H9 (cell line): ENCODE data around the gene ADIG. TPM values are rescaled to one million over a fixed set of nuclear protein-coding genes. Genes with fewer than 3 reads are reported as not detected.
"Not testable (repeated sequence)": the region's sequence is repeated elsewhere in the genome, so short reads cannot be mapped to it uniquely, and the experiment has no call there.

ENCODE experiments used
- DNase-seq: peaks from one replicate; pipeline ENCODE4 v3.0.0-alpha.2; 2017
- H2AFZ ChIP-seq: one replicate; pipeline ENCODE4 v1.6.1; 2013; ENCODE audit warnings: mild to moderate bottlenecking, low read length, control low read depth, moderate library complexity
- H2AK5ac ChIP-seq: 2 replicates; pipeline ENCODE4 v1.6.1; 2013; ENCODE audit warnings: low read length, control low read depth, mixed read lengths; ENCODE audit not compliant: insufficient read length
- H2BK120ac ChIP-seq: one replicate; pipeline ENCODE4 v1.6.1; 2013; ENCODE audit warnings: low read depth, mild to moderate bottlenecking, low read length, control low read depth, inconsistent platforms; ENCODE audit not compliant: poor library complexity, severe bottlenecking
- H2BK12ac ChIP-seq: 2 replicates; pipeline ENCODE4 v1.6.1; 2013; ENCODE audit warnings: low read length, control low read depth, mixed read lengths, low read depth; ENCODE audit not compliant: insufficient read length
- H2BK15ac ChIP-seq: 2 replicates; pipeline ENCODE4 v1.6.1; 2013; ENCODE audit warnings: low read depth, low read length, control low read depth
- H2BK20ac ChIP-seq: one replicate; pipeline ENCODE4 v1.6.1; 2013; ENCODE audit warnings: low read depth, mild to moderate bottlenecking, low read length, control low read depth, inconsistent platforms; ENCODE audit not compliant: poor library complexity, severe bottlenecking
- H2BK5ac ChIP-seq: 2 replicates; pipeline ENCODE4 v1.6.1; 2013; ENCODE audit warnings: low read length, control low read depth, mixed read lengths; ENCODE audit not compliant: insufficient read length
- H3K14ac ChIP-seq: 2 replicates; pipeline ENCODE4 v1.6.1; 2013; ENCODE audit warnings: low read length, control low read depth; ENCODE audit not compliant: insufficient read depth
- H3K18ac ChIP-seq: 2 replicates; pipeline ENCODE4 v1.6.1; 2013; ENCODE audit warnings: low read depth, mild to moderate bottlenecking, mixed read lengths, low read length, control low read depth; ENCODE audit not compliant: insufficient read length
- H3K23ac ChIP-seq: 2 replicates; pipeline ENCODE4 v1.6.1; 2013; ENCODE audit warnings: low read length, control low read depth, mixed read lengths, low read depth; ENCODE audit not compliant: insufficient read length
- H3K23me2 ChIP-seq: 2 replicates; pipeline ENCODE4 v1.6.1; 2013; ENCODE audit warnings: low read depth, mild to moderate bottlenecking, mixed read lengths, low read length, control low read depth; ENCODE audit not compliant: insufficient read length, poor library complexity, severe bottlenecking
- H3K27ac ChIP-seq: 2 replicates; pipeline ENCODE4 v1.5.1; 2013; ENCODE audit warnings: low read length, control low read depth, mixed read lengths, low read depth; ENCODE audit not compliant: insufficient read length
- H3K27me3 ChIP-seq: 2 replicates; pipeline ENCODE4 v1.6.1; 2013; ENCODE audit warnings: low read length, control low read depth, inconsistent platforms; ENCODE audit not compliant: insufficient read depth
- H3K4ac ChIP-seq: 2 replicates; pipeline ENCODE4 v1.6.1; 2013; ENCODE audit warnings: low read depth, mild to moderate bottlenecking, control low read depth, inconsistent platforms, low read length, moderate library complexity
- H3K4me1 ChIP-seq: 2 replicates; pipeline ENCODE4 v1.6.1; 2013; ENCODE audit warnings: low read length, control low read depth, inconsistent platforms; ENCODE audit not compliant: insufficient read depth
- H3K4me2 ChIP-seq: 2 replicates; pipeline ENCODE4 v1.6.1; 2013; ENCODE audit warnings: low read length, control low read depth, mixed read lengths; ENCODE audit not compliant: insufficient read length, insufficient read depth
- H3K56ac ChIP-seq: 2 replicates; pipeline ENCODE4 v1.6.1; 2013; ENCODE audit warnings: low read depth, mild to moderate bottlenecking, mixed read lengths, low read length, control low read depth; ENCODE audit not compliant: insufficient read length
- H3K79me1 ChIP-seq: 2 replicates; pipeline ENCODE4 v1.6.1; 2013; ENCODE audit warnings: low read depth, mild to moderate bottlenecking, moderate library complexity, low read length, control low read depth, inconsistent platforms; ENCODE audit not compliant: insufficient read depth, poor library complexity, severe bottlenecking
- H3K79me2 ChIP-seq: 2 replicates; pipeline ENCODE4 v1.6.1; 2013; ENCODE audit warnings: low read length, control low read depth, inconsistent platforms; ENCODE audit not compliant: insufficient read depth
- H3K9ac ChIP-seq: 2 replicates; pipeline ENCODE4 v1.6.1; 2013; ENCODE audit warnings: low read length, control low read depth, mixed read lengths; ENCODE audit not compliant: insufficient read length; ENCODE audit errors: extremely low read depth
- H3K9me3 ChIP-seq: one replicate; pipeline ENCODE4 v1.6.1; 2013; ENCODE audit warnings: low read depth, low read length, inconsistent platforms; ENCODE audit not compliant: control insufficient read depth
- H3T11ph ChIP-seq: one replicate; pipeline ENCODE4 v1.6.1; 2013; ENCODE audit warnings: mild to moderate bottlenecking, low read length, control low read depth, inconsistent platforms
- H4K20me1 ChIP-seq: one replicate; pipeline ENCODE4 v1.6.1; 2013; ENCODE audit not compliant: control insufficient read depth, insufficient read length, insufficient read depth
- H4K5ac ChIP-seq: 2 replicates; pipeline ENCODE4 v1.6.1; 2013; ENCODE audit warnings: low read depth, mild to moderate bottlenecking, mixed read lengths, low read length, control low read depth; ENCODE audit not compliant: insufficient read length
- H4K8ac ChIP-seq: replicated peaks from 2 replicates; pipeline ENCODE4 v1.6.1; 2013; ENCODE audit warnings: low read length, control low read depth, mixed read lengths, low read depth; ENCODE audit not compliant: insufficient read length
- H4K91ac ChIP-seq: 2 replicates; pipeline ENCODE4 v1.6.1; 2013; ENCODE audit warnings: low read depth, mild to moderate bottlenecking, moderate library complexity, mixed read lengths, low read length, control low read depth; ENCODE audit not compliant: insufficient read length
- H3K27ac Mint-ChIP-seq, 3 experiments: 2 replicates in 2 of 3; 3 replicates in 1 of 3; pipeline ENCODE4 v1.8.0; 2020 to 2021; ENCODE audit warnings: mixed read lengths in 3 of 3, mild to moderate bottlenecking in 1 of 3, moderate library complexity in 1 of 3
- H3K27me3 Mint-ChIP-seq: 2 replicates; pipeline ENCODE4 v1.8.0; 2021; ENCODE audit warnings: low read depth, mild to moderate bottlenecking, moderate library complexity, mixed read lengths
- H3K36me3 Mint-ChIP-seq, 3 experiments: 2 replicates in 2 of 3; 3 replicates in 1 of 3; pipeline ENCODE4 v1.8.0; 2020 to 2021; ENCODE audit warnings: low read depth in 3 of 3, mixed read lengths in 3 of 3; ENCODE audit not compliant: insufficient read depth in 1 of 3
- H3K4me1 Mint-ChIP-seq, 2 experiments: 2 replicates each; pipeline ENCODE4 v1.8.0; 2020; ENCODE audit warnings: mixed read lengths in 2 of 2
- H3K4me3 Mint-ChIP-seq, 2 experiments: 2 replicates in 1 of 2; 3 replicates in 1 of 2; pipeline ENCODE4 v1.8.0; 2020 to 2021; ENCODE audit warnings: mild to moderate bottlenecking in 2 of 2, mixed read lengths in 2 of 2, moderate library complexity in 1 of 2
- H3K9me3 Mint-ChIP-seq, 2 experiments: 2 replicates in 1 of 2; 3 replicates in 1 of 2; pipeline ENCODE4 v1.8.0; 2020; ENCODE audit warnings: mild to moderate bottlenecking in 2 of 2, mixed read lengths in 2 of 2, moderate library complexity in 1 of 2
- WGBS: extraction: QIAGEN DNeasy Blood & Tissue Kit; methylation state at CpG from one replicate; pipeline ENCODE4 v1.1.7; 2013; ENCODE audit warnings: missing lambda C conversion rate, low lambda C conversion rate, mixed read lengths; ENCODE audit not compliant: insufficient read length; ENCODE audit errors: extremely low coverage; 5-methylcytosine and 5-hydroxymethylcytosine counted together
- total RNA-seq: library from RNA; stranded (reverse); gene quantifications from 2 replicates; pipeline ENCODE4 v1.2.1, GENCODE V29; 2021

The ADIG gene
- total RNA-seq, 1 experiment from 2014 or later, result not detected

GRCh38 chr20:38594281-38594680 is 13.3 kb downstream of the ADIG start:
- WGBS, result no CpG with 5 or more reads among the region's 12 CpGs

GRCh38 chr20:38595886-38596285 is 14.9 kb downstream of the ADIG start:
- H3K27me3 ChIP-seq, H3K4me1 ChIP-seq, H3K27ac ChIP-seq, H3K4ac ChIP-seq, H2BK15ac ChIP-seq, H3K4me3 Mint-ChIP-seq, H2BK5ac ChIP-seq, H2AK5ac ChIP-seq, H4K8ac ChIP-seq, H3K36me3 Mint-ChIP-seq, DNase-seq, H3K27ac Mint-ChIP-seq, H3K56ac ChIP-seq, H4K5ac ChIP-seq, H3K23ac ChIP-seq, H4K20me1 ChIP-seq, H3K79me1 ChIP-seq, H2BK120ac ChIP-seq, H3K18ac ChIP-seq, H3K9me3 ChIP-seq, H3K27me3 Mint-ChIP-seq, H4K91ac ChIP-seq, H3K14ac ChIP-seq, H3K4me2 ChIP-seq, H3T11ph ChIP-seq, H2BK12ac ChIP-seq, H3K79me2 ChIP-seq, H2AFZ ChIP-seq, H2BK20ac ChIP-seq, H3K23me2 ChIP-seq, H3K9ac ChIP-seq: not testable (repeated sequence)
- peaks cover 10 to 12% of the 10 kb centered on the region in 2 experiments for H3K9me3 Mint-ChIP-seq
- H3K4me1 Mint-ChIP-seq, result peaks cover 13 to 19% of the 10 kb centered on the region in 2 experiments
- no CpG with 5 or more reads among the region's 15 CpGs for WGBS

More at GRCh38 chr20:38594281-38594680, 13.3 kb downstream of the ADIG start:
- not testable (repeated sequence) for H2AK5ac ChIP-seq, H3K4me1 Mint-ChIP-seq, H3K4me2 ChIP-seq, H2BK15ac ChIP-seq, H3K4me1 ChIP-seq, H3K79me2 ChIP-seq, H3K27me3 ChIP-seq, H3K14ac ChIP-seq, H3K36me3 Mint-ChIP-seq, H3K56ac ChIP-seq, H4K5ac ChIP-seq, H2BK5ac ChIP-seq, H3K9me3 ChIP-seq, H3K18ac ChIP-seq, H3T11ph ChIP-seq, H3K23me2 ChIP-seq, H3K27ac Mint-ChIP-seq, H3K4ac ChIP-seq, H3K4me3 Mint-ChIP-seq, H2AFZ ChIP-seq, H2BK20ac ChIP-seq, H2BK120ac ChIP-seq, H3K9ac ChIP-seq, H4K91ac ChIP-seq, H4K20me1 ChIP-seq, H2BK12ac ChIP-seq, H3K27ac ChIP-seq, DNase-seq, H3K79me1 ChIP-seq, H4K8ac ChIP-seq, H3K23ac ChIP-seq, H3K27me3 Mint-ChIP-seq
- peaks cover 10 to 12% of the 10 kb centered on the region in 2 experiments for H3K9me3 Mint-ChIP-seq
